HG02943 (cell line): ENCODE data around the gene ANKRD12.
"Not testable (repeated sequence)": the region's sequence is repeated elsewhere in the genome, so short reads cannot be mapped to it uniquely, and the experiment has no call there.

Experiments
- ATAC-seq: cut with Tn5 transposase; IDR thresholded peaks from one replicate; pipeline ENCODE4 v1.9.1; 2021; ENCODE audit warnings: mild to moderate bottlenecking, low read depth, moderate library complexity; ENCODE audit not compliant: unreplicated experiment

The ANKRD12 gene

DNA sequence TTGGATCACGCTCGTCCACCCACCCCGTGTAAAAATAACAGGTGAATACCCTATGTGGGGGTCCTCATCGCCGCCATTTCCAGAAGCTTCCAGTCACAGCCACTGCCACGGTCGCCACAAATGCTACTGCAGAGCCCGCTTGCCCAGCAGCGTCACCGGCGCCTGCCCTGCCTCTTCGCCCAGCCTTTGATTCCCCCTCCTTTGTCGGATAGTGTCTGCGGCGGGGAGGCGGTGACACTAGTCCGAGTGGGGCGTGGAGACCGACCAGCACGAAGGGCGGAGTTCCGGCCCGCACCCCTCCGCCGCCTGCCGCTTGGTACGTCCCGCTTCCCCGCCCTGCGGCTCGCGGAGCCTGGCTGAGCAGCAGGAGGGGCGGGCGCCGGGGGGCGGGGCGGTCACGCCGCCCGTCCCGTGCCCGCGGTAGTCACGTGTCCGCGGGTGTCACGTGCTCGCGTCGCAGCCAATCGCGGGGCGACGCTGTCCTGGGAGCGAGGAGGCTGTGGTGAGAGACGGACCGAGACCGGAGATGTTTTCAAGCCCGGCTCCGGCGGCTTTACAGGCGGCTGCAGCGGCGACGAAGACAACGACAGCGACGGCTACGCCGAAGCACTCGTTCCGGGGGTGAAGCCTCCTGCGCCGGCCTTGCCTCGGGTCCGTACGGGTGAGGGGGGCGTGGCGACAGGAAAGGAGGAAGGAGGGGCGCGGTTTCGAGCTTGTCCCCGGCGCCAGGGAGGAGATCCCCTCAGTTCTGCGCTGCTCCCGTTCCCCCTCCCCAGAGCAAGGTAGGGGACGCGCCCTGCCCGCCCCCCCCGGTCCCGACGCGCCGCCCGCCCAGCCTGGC, at the start of gene ANKRD12:
Gene ANKRD12 (plus strand): TSS at position 467 of the 841 bp plus-strand sequence. CDS start 45,652 bp downstream, outside the sequence.
- peak; percentile 63 for ATAC-seq

DNA sequence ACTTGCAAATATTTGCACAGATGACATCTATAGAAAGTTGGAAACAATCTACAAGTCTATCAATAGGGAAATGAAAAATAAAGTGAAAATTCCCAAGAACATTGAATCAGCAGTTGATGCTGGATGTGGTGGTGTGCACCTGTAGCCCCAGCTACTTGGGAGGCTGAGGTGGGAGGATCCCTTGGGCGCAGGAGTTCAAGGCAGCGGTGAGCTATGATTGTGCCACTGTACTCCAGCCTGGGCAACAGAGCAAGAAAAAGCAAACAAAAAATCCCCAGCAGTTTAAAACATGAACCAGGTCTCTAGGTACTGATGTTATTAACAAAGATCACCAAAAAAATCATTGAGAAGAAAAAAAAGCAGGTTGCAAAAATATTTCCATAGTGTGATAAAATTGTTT, 49.4 kb upstream of the ANKRD12 start:
- ATAC-seq = no peak

DNA sequence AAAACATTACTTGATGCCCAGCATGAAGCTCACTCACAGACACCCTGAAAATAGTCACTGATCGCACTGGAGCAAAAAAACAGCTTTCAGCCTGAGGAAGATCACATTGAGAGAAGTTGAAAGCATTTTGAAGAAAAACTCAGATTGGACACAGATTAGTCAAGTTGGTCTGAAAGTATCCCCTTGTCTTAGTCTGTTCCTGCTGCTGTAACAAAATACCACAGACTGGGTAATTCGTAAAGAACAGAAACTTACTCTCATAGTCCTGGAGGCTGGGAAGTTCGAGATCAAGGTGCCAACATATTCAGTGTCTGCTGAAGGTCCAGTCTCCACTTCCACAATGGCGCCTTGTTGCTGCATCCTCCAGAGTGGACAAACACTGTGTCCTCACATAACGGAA, 48.3 kb upstream of the ANKRD12 start:
- no peak for ATAC-seq

DNA sequence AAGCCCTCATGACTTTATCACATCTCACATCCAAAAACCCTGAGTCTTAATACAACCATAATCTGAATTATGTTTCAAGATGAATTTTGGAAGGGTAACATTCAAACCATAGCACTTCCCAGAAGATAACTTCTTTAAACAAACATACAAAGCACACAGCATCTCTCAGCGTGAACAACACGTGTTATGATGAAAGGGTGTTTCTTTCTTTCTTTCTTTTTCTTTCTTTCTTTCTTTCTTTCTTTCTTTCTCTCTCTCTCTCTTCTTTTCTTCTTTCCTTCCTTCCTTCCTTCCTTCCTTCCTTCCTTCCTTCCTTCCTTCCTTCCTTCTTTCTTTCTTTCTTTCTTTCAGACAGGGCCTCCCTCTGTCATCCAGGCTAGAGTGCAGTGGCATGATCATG, 47.9 kb upstream of the ANKRD12 start:
- not testable (repeated sequence) for ATAC-seq

DNA sequence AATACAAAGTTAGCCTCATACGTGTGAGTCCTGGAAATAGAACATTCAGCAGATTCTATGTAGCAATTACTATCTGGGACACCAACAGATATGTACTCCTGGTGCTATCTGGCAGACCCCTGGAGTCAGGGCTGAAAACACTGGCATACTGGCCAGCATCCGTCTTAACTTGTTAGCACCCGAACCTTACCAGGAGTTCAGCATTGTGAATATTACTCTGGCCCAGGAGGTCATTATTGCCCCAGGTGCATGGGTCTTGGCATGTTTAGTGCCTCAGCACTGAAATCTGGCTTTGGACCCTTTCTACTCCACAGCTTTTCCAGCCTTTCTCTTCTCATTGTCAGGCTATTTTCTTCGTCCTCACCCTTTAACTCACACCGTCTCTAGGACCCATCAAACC, 46.0 kb upstream of the ANKRD12 start:
- no peak for ATAC-seq

DNA sequence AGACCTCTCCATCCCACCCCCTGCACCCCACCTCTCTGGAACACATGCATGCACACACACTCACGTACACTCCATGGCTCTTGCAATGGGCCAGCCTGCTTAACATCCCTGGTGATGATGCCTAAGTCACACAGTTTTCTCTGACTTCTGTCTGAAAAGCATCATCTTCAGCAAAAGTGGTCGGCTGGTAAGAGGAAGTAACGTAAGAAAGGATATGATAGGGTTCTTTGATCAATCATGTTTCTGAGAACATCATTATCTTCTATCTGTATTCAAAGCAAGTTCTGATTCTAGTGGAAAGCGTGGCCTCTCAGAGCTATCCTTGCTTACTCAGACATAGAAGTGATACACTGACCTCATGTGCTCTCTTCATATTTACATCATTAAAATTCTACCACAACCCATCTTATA, 45.5 kb upstream of the ANKRD12 start:
- no peak for ATAC-seq

DNA sequence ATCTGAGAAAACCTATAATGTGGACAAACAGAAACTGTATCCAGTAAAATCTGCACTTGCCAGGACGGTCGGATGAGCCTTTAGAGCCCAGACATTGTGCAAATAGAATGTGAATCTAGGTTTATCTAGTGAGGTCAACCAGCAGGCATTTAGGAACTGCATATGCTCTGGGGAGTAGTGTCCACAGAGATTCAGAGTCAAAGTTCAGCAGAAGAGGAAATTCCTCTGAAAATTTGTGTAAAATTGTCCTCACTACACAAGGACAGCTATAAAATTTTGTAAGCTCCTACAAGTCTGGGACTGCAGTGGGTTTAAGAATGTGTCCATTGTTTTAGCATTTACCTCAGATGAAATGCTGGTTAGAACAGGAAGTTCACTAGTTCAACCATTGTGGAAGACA, 43.9 kb upstream of the ANKRD12 start:
- no peak for ATAC-seq

DNA sequence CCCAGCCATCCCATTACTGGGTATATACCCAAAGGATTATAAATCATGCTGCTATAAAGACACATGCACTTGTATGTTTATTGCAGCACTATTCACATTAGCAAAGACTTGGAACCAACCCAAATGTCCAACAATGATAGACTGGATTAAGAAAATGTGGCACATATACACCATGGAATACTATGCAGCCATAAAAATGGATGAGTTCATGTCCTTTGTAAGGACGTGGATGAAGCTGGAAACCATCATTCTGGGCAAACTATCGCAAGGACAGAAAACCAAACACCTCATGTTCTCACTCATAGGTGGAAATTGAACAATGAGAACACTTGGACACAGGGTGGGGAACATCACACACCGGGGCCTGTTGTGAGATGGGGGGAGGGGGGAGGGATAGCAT, 43.5 kb upstream of the ANKRD12 start:
- ATAC-seq = not testable (repeated sequence)

DNA sequence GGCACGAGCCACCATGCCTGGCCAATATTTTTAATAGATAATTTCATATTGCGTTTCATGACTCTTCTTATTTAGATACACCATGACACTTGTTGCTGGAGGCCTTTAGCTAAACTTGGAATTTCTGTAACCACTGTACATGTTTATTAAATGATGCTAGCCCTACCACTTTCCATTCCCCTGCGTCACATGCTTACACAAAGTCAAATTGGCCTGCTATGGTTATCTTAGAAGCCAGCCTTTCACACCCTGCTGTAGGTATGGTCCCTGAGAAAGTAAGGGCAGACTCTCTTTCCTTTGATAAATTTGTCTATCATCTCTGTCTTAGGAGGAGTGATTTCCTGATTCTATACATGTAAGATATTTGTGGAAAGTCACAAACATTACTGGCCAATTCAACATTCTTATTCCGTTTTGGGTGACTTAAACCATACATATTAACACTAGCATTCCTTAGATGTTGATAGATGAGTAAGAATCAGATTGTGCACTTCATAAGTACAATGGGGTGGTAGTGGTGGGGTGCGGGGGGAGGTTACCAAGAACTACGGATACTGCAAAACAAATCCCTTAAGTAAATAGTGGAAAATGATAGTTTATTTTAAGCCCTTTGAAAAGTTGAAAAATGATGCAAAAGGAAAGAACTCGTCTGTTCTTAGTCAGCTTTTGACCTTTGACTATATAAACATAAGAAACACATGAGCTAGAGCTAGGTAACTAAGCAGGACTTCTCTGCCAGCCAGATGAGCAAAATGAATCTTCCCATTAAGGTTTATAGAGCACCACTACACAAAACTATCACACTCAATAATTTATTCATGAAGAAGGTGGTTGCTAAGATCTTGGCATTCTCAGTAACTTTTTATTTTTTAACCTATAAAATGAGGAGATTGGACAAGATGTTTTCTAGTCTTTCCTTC, 42.0 kb upstream of the ANKRD12 start:
- no peak for ATAC-seq

DNA sequence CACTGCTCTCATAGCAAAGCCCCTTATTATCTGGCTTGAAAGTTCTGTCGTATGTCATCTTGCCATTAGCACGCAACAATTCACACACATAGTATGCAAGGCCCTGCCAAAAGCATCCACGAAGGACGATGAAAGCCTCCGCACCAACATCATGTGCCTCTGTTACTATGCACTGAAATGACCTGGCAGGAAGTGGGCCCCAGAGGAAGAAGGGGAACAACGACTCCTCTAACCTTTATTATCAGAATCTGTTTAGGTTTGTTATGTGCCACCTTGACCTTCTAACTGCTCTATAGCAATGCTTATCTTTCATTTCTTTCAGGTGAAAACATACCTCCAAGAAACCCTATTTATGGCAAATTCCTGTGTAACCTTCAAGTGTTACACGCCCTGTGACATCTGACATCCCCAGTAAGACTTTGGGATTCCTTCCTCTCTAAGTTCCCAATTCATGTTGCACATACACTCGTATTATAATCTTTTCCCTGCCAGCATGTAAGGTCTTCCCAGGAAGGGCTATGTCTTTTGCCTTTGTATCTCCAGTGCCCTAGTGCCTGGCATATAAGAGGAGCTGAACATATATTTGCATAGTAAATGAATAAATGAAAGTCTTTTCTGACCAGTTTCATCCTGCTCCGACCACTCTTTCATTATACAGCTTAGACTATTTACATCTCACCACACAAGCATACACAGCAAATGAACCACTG, 41.1 kb upstream of the ANKRD12 start:
- peak; percentile 98 for ATAC-seq

DNA sequence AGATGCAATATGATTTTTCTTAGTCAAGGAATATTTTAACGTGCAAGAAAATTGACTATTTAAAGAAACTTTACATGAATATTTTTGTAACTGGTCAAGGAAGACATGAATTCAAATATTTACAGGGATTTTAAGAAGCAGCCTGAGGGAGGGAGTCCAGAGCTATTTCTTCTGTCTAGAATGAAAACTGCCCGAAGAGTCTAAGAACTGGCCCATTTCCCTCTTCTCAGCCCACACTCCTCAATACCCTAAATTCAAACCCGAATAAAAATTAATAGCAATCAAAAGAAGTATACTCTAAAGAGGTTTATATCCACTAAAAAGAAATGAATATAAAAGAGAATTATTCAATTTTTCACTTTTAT, 40.6 kb upstream of the ANKRD12 start:
- ATAC-seq = no peak

DNA sequence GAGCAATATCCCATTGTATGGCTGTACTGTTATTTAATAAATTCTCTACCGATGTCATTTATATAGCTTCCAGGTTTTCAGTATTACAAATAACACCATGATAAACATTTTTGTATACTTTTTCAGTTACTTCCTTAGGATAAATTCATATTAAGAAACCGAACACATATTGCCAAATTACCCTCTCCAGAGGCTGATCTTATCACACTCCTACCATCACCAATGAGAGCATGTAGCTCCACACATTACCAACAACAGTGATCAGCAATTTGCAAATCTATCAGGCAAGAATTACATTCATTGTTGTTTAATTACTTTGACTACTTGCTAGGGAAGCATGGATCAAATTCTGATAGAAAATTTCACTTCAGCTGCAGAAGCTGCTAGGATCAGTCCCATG, 39.9 kb upstream of the ANKRD12 start:
- ATAC-seq = no peak

DNA sequence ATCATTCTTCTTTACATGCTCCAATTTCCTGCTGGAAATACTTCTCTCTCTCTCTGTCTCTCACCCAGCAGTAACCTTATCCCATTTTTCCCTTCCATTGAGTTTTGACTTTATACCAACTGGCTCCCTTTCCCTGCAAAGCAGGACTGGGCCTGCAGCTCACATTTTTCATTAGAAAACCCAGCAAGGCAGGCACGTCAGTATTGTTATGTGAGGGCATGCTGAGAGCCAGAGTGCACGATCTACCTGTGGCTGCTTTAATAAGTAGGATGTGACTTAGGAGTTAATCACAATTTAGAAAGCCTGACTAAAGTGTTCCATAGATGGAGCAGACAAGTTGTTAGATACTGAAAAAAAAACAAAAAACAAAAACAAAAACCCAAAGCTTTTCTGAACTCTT, 39.2 kb upstream of the ANKRD12 start:
- no peak for ATAC-seq

DNA sequence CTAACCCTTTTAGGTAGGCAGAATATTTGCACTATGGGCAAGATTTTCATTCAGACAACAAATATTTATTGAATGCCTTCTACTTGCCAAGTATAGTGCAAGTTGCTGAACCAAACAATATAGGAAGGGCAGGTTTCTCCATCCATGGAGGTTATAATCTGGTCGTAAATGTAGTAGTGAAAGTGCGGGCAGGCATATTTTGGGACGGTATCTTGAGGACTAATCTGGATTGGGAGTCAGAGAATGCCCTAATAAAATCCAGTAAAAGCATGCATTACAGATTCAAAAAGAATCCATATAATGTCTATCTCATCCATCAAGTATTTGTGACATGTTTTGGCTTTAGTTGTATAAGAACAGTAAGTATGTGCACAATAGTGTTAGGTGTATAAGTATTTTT, 35.8 kb upstream of the ANKRD12 start:
- no peak for ATAC-seq

DNA sequence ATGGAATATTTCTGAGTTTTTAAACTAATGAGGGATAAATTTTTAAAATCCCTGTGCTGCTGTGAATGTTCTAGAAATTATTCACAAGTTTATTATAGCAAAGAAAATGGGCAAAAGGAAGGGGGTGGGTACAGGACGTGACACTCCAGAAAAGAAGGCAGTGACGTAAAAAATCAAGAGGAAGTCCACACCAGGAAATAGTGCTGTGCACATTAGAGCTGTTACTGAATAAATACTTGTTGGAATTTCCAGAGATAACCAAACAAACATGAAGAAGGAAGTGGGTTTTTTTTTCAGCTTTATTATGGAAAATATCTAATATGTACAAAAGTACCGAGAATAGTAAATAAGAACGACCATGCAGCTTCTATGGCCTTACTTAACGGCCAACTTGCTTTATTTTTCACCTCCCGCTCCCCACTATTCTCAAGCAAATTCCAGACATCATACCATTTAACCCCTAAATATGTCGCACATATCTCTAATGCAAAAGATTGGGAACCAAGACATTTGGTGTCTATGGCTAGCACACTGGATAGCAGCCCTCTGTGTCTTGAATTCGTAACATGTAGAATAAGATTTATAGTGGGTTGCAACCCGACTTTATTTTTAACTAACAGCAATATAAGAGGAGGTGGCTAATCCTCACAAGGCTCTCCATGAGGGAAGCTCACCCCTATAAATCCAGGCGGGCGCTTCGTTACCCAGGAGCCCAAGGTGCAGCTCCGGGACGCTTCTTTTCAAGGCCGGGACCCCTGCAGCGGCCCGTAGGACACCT, 34.7 kb upstream of the ANKRD12 start:
- no peak for ATAC-seq

DNA sequence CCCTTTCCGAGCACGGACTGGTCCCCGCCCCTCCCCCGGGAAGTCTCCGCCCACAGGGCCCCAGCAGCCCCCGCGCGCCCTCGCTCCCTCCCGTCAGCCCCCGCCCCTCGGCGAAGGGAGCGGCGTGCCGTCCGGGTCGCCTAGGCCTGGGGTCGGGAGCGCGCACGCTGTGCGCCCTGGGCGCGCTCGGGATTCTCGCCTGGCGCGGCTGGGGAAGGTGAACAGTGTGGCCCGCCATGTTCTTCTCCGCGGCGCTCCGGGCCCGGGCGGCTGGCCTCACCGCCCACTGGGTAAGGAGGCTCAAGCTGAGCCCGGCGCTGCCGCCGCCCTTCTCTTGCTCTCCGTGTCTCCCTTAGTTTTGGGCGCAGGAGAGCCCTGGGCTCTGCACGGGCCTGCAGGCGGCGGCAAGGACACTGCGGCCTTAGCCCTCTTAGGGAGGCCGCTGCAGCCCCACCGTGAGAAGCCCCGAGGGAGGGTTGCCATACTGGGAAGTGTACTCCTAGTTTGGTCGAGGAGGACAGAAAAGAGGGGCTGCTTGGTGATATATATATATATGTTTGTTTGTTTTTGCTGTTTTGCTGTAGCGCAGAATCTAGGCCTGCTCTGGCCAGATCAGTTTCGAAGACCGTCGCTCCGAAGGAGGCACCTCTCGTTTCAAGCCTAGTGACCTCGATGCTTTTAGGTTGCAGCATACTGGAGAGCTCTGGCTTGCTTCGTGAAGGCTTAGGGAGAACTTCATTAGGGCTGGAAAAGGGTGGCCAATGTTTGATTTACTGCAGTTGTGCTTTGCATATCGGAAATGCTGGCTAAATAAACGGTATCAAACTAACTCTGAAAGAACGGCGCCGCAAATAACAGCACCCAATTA, 33.8 kb upstream of the ANKRD12 start, which contains the start of gene NDUFV2:
Gene NDUFV2 (plus strand): TSS at position 192 of the 868 bp plus-strand sequence. CDS start 45 bp downstream, at position 237.
- ATAC-seq = peak; percentile 89

DNA sequence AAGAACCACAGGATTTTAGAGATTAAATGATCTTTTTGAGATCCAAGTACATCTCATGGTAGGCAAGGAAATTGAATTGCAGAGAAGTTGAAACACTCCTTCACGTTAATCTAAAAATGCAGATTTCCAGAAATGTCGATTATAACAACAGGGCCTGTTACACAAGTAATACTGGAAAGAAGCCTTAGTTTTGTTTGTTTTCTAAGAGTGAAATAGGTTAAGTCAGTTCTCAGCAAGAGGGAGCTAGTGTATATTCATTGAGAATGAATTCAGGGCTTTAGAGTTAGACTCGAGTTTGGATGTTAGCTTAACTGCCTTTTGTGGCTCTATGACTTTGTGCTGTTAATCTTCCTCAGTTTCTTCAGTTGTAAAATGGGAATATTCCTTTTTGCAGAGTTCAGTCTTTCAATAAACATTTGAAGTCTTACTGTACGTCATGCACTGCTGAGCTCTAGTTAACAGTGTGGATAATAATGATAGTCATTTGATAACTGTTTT, 33.2 kb upstream of the ANKRD12 start:
- ATAC-seq = no peak

DNA sequence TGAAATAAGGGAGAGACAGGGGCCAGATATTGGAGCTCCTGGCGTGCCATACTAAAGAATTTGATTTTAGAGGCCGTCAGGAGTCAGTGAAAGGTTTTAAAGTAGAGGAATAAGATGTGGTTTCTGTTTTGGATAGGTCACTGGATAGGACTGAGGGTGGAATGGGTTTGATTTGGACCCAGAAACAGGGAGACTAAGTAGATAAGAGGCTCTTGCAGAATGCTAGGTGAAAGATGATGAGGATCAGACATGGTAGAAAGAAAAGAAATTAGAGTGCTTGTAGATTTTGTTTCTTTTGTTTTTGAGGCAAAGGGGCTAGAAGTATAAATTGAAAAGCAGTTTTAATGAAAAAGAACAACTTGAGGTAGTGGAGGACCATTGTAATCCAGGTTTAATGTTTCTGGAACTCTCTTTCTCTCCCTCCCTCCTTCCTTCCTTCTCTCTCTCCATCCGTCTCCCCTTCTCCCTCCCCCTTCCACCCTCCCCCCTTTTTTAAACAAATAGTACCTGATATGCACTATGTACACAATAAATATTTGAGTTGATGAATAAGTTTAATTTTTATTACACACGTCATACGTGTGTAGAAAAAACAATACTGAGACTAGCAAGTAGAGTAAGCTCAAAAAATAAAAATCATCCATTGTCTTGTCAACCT, 32.2 kb upstream of the ANKRD12 start:
- no peak for ATAC-seq
